HepG2 (cell line): ENCODE measurements around the gene PDHA2.
"Not testable (repeated sequence)": the region's sequence is repeated elsewhere in the genome, so short reads cannot be mapped to it uniquely, and the experiment has no call there.

Source experiments
- DR1 ChIP-seq: sonication (generic); formaldehyde crosslinking; IDR thresholded peaks from 2 replicates; pipeline ENCODE4 v1.8.0; 2021; ENCODE audit warnings: mild to moderate bottlenecking, missing genetic modification reagents, inconsistent platforms
- ELF4 ChIP-seq: sonication (generic); formaldehyde crosslinking; IDR thresholded peaks from 2 replicates; pipeline ENCODE4 v1.5.0; 2020; ENCODE audit warnings: missing genetic modification reagents, mild to moderate bottlenecking, moderate library complexity, borderline replicate concordance
- HDAC2 ChIP-seq: sonication (generic); formaldehyde crosslinking; IDR thresholded peaks from 2 replicates; pipeline ENCODE4 v1.4.0; 2020; ENCODE audit warnings: missing genetic modification reagents
- HNRNPK ChIP-seq: fragments of 200-400 bp; formaldehyde crosslinking; IDR thresholded peaks from 2 replicates; pipeline ENCODE4 v1.6.1; 2018; ENCODE audit warnings: low read length, low read depth, moderate library complexity, mild to moderate bottlenecking; ENCODE audit not compliant: poor library complexity, severe bottlenecking
- JUN ChIP-seq: sonication (generic); formaldehyde crosslinking; IDR thresholded peaks from 2 replicates; pipeline ENCODE4 v1.4.0; 2020; ENCODE audit warnings: mild to moderate bottlenecking, missing genetic modification reagents
- JUNB ChIP-seq: sonication (generic); formaldehyde crosslinking; IDR thresholded peaks from 2 replicates; pipeline ENCODE4 v1.8.0; 2022; ENCODE audit warnings: missing genetic modification reagents, mild to moderate bottlenecking, borderline replicate concordance
- PHB2 ChIP-seq: fragments of 450-650 bp; IDR thresholded peaks from 2 replicates; pipeline ENCODE4 v1.6.1; 2018; ENCODE audit not compliant: partially characterized antibody
- PRMT3 ChIP-seq: sonication (generic); formaldehyde crosslinking; IDR thresholded peaks from 2 replicates; pipeline ENCODE4 v1.8.1; 2022; ENCODE audit warnings: low read depth, mild to moderate bottlenecking, moderate library complexity, missing genetic modification reagents, borderline replicate concordance
- SRY ChIP-seq: sonication (generic); formaldehyde crosslinking; IDR thresholded peaks from 2 replicates; pipeline ENCODE4 v1.8.0; 2022; ENCODE audit warnings: mild to moderate bottlenecking, missing genetic modification reagents
- TEF ChIP-seq: sonication (generic); formaldehyde crosslinking; IDR thresholded peaks from 2 replicates; pipeline ENCODE4 v1.5.0; 2020; ENCODE audit warnings: missing genetic modification reagents
- ZNF577 ChIP-seq: sonication (generic); formaldehyde crosslinking; IDR thresholded peaks from 2 replicates; pipeline ENCODE4 v1.4.0; 2020; ENCODE audit warnings: mild to moderate bottlenecking, low read depth, missing genetic modification reagents, borderline replicate concordance
- ZNF784 ChIP-seq: sonication (generic); formaldehyde crosslinking; IDR thresholded peaks from 2 replicates; pipeline ENCODE4 v1.5.1; 2020; ENCODE audit warnings: missing genetic modification reagents, mild to moderate bottlenecking, borderline replicate concordance
- TF ChIP-seq, protein P1 (sequence below): sonication (generic); formaldehyde crosslinking; IDR thresholded peaks from 2 replicates; pipeline ENCODE4 v1.9.0; 2022; ENCODE audit warnings: missing genetic modification reagents, mild to moderate bottlenecking, borderline replicate concordance

DNA sequence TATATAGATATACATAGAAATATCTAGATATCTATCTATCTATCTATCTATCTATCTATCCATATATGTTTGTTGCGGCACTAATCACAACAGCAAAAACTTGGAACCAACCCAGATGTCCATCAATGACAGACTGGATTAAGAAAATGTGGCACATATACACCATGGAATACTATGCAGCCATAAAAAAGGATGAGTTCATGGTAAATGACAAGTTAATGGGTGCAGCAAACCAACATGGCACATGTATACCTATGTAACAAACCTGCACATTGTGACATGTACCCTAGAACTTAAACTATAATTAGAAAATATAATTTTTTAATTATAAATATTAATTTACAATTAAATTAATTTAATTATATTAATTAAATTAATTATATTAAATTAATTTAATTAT lies 29.5 kb downstream of the PDHA2 start:
- TF ChIP-seq JUN; ZNF784 (CRISPR knock-in tag); SRY (CRISPR knock-in tag); HDAC2 (CRISPR knock-in tag); TEF; JUNB; DR1 (CRISPR knock-in tag); ELF4 (CRISPR knock-in tag); ZNF577 (CRISPR knock-in tag); HNRNPK; PRMT3 (CRISPR knock-in tag); PHB2: not testable (repeated sequence)
- TF ChIP-seq, protein P1, sequence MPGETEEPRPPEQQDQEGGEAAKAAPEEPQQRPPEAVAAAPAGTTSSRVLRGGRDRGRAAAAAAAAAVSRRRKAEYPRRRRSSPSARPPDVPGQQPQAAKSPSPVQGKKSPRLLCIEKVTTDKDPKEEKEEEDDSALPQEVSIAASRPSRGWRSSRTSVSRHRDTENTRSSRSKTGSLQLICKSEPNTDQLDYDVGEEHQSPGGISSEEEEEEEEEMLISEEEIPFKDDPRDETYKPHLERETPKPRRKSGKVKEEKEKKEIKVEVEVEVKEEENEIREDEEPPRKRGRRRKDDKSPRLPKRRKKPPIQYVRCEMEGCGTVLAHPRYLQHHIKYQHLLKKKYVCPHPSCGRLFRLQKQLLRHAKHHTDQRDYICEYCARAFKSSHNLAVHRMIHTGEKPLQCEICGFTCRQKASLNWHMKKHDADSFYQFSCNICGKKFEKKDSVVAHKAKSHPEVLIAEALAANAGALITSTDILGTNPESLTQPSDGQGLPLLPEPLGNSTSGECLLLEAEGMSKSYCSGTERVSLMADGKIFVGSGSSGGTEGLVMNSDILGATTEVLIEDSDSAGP (CRISPR knock-in tag): not testable (repeated sequence)
